ENCODE measurements around the gene TM4SF18. TPM values are rescaled to one million over a fixed set of nuclear protein-coding genes. Genes with fewer than 3 reads are reported as not detected.

Gene TM4SF18
- total RNA-seq, 1 donor from 2014 or later = 6.5 TPM

DNA sequence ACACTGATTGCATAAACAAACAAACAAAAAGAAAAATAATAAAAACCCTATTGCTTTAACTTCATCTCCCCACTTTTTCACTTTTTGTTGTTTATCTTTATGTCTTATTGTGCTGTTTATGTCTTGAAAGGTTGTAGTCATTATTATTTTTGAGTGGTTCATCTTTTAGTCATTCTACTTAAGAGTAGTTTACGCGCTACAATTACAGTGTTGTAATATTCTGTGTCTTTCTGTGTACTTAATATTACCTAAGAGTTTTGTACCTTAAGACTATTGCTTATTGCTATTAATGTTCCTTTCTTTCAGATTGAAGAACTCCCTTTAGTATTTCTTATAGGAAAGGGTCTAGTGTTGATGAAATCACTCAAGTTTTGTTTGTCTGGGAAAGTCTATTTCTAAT, 28.1 kb downstream of the TM4SF18 start:
- intact Hi-C loops (cut with DNase I) = no loop called here
- H3K27ac ChIP-seq = no peak overlapping the region

DNA sequence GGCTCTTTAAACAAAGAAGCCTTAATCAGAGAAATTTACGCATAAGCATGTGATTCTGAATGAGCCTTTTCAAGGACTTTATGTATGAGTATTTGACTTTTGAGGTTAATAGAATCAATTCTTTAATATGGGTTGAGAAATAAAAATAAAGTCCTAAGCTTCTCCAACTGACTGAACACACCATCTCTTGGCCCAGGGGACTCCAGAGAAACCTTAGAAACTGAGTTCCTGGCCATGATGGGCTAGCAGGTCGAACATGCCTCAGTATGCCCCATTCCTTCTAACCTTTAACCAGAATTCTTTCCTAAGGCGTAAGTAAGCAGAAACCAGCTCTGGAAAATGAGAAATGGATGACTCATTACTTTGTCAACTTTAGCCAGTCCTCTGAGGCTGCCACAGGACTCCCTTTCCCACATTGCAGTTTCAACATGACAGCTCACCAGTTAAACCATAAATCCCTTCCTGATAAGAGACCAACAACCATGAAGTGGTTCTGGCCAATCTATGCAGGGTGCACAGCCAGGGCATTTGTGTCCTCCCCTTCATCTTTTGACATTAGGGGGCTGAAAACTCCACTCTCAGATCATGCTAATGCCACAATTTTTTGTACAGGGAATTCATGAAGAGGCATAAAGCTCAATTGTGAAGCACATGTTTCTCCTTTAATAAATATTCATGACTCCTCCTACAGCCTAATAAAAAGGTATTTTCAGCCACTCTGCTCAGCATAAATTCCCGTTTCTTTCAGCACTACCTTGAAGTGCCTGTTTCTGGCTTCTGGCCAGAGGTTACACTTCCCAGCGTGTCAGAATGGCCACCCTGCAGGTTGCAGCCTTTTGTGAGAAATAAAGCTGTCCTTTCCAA, 33.3 kb downstream of the TM4SF18 start:
- Histone ChIP-seq H3K9me3 (no peaks in the 10 kb centered on the region), H3K4me1 (peaks cover 16% of the 10 kb centered on the region), H3K27ac (peak overlapping the region; percentile 22), H3K4me3 (no peak overlapping the region), H3K27me3 (ENCODE audit: low read depth) (no peaks in the 10 kb centered on the region), H3K36me3 (no peaks in the 10 kb centered on the region)
- DNase-seq = no peak
- TF ChIP-seq, protein P1, sequence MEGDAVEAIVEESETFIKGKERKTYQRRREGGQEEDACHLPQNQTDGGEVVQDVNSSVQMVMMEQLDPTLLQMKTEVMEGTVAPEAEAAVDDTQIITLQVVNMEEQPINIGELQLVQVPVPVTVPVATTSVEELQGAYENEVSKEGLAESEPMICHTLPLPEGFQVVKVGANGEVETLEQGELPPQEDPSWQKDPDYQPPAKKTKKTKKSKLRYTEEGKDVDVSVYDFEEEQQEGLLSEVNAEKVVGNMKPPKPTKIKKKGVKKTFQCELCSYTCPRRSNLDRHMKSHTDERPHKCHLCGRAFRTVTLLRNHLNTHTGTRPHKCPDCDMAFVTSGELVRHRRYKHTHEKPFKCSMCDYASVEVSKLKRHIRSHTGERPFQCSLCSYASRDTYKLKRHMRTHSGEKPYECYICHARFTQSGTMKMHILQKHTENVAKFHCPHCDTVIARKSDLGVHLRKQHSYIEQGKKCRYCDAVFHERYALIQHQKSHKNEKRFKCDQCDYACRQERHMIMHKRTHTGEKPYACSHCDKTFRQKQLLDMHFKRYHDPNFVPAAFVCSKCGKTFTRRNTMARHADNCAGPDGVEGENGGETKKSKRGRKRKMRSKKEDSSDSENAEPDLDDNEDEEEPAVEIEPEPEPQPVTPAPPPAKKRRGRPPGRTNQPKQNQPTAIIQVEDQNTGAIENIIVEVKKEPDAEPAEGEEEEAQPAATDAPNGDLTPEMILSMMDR (IDR thresholded peaks at IDR 0.05) = no peak
- intact Hi-C loops (cut with DNase I) = no loop called here
- ATAC-seq = peak; percentile 84 to 94

More for the DNA sequence above, 28.1 kb downstream of the TM4SF18 start:
- no peaks in the 10 kb centered on the region for H3K36me3 ChIP-seq
- TF ChIP-seq, protein P1 (IDR thresholded peaks at IDR 0.05) = no peak
- H3K4me3 ChIP-seq = no peak overlapping the region
- no peaks in the 10 kb centered on the region for H3K27me3 ChIP-seq (ENCODE audit: low read depth)
- H3K4me1 ChIP-seq = peaks cover 3% of the 10 kb centered on the region
- no peaks in the 10 kb centered on the region for H3K9me3 ChIP-seq
- no peak for ATAC-seq
- DNase-seq = no peak

DNA sequence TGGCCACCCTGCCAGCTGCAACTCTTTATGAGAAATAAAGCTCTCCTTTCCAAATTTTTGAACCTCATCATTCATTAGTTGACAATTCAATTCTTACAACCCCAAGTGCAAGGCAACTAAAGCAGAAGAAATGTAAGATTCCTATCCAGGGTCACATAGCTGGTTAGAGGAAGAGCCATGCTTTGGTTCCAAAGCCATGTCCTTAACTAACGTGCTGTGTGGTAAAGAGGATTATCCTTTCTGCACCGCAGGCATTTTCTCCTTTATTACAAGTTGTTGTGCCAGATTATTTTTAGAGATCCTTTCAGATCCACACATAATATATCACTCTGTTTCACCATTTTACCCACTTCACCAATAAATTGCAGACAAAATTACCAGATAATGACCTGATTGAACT, 36.5 kb downstream of the TM4SF18 start:
- DNase-seq (no peak), ATAC-seq (no peak)
- Histone ChIP-seq H3K4me3 (no peak overlapping the region), H3K27me3 (ENCODE audit: low read depth) (no peaks in the 10 kb centered on the region), H3K4me1 (peaks cover 20% of the 10 kb centered on the region), H3K36me3 (no peaks in the 10 kb centered on the region), H3K9me3 (no peaks in the 10 kb centered on the region), H3K27ac (no peak overlapping the region)
- intact Hi-C loops (cut with DNase I) = no loop called here
- TF ChIP-seq, protein P1 (IDR thresholded peaks at IDR 0.05) = no peak

DNA sequence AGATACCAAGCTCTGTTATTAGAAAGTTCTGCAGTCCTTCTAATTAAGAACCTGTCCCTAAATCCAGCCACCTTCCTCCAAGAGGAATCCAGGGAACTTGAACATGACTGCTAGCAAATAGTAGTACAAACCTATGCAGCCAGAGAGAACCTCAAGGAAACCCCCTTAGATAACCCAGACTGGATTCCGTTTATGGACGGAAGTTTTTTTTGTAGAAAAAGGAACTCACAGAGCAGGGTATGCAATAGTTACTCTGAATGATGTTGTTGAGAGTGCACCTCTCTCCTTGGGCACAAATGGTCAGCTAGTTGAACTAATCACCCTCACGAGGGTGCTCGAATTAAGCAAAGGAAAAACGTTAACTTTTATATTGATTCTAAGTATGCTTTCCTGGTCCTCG, 40.8 kb downstream of the TM4SF18 start:
- no peaks in the 10 kb centered on the region for H3K9me3 ChIP-seq
- ATAC-seq (no peak), DNase-seq (no peak)
- intact Hi-C loops (cut with DNase I) = no loop called here
- H3K4me3 ChIP-seq = no peak overlapping the region
- no peak overlapping the region for H3K27ac ChIP-seq
- no peaks in the 10 kb centered on the region for H3K27me3 ChIP-seq (ENCODE audit: low read depth)
- H3K4me1 ChIP-seq = peaks cover 4% of the 10 kb centered on the region
- H3K36me3 ChIP-seq = no peaks in the 10 kb centered on the region
- TF ChIP-seq, protein P1 (IDR thresholded peaks at IDR 0.05) = no peak

DNA sequence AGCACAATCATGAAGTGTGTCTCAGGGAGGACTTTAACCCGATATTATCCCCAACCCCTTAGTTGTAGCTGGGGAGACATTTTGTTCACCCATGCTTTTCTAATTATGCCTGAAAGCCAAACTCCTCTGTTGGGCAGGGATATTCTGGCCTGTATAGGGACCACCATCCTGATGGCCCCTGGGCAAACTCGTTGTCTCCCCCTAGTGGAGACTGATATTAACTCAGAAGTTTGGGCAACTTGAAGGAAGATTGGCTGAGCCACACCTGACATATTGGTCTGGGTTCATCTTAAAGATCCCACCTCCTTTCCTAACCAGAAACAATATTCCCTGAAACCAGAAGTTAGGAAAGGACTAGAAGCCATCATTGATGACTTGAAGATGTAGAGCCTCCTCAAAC, 42.3 kb downstream of the TM4SF18 start:
- Histone ChIP-seq H3K27me3 (ENCODE audit: low read depth) (no peaks in the 10 kb centered on the region), H3K9me3 (no peaks in the 10 kb centered on the region), H3K36me3 (no peaks in the 10 kb centered on the region), H3K4me3 (no peak overlapping the region), H3K27ac (no peak overlapping the region), H3K4me1 (peaks cover 4% of the 10 kb centered on the region)
- no peak for ATAC-seq
- intact Hi-C loops (cut with DNase I) = no loop called here
- DNase-seq = no peak
- TF ChIP-seq, protein P1 (IDR thresholded peaks at IDR 0.05) = peak; percentile 53
